Smooth muscle cell (in vitro differentiated cells): ENCODE results near the gene RB1. TPM values are rescaled to one million over a fixed set of nuclear protein-coding genes. Genes with fewer than 3 reads are reported as not detected.
"Not testable (repeated sequence)": the region's sequence is repeated elsewhere in the genome, so short reads cannot be mapped to it uniquely, and the experiment has no call there.

Source experiments
- DNase-seq: peaks from one replicate; lab custom pipeline; 2025; ENCODE audit not compliant: unreplicated experiment; lab: John Stamatoyannopoulos, UW
- H2AFZ ChIP-seq: fragments of 200-600 bp; sonication (generic); 2 replicates; pipeline ENCODE4 v1.6.0; 2016; ENCODE audit warnings: antibody characterized with exemption, low read depth, mild to moderate bottlenecking
- H3F3A ChIP-seq: fragments of 200-600 bp; sonication (generic); 2 replicates; pipeline ENCODE4 v1.6.0; 2017; ENCODE audit warnings: antibody characterized with exemption, low read depth
- H3K27ac ChIP-seq: fragments of 200-600 bp; sonication (generic); 2 replicates; pipeline ENCODE4 v1.5.1; 2016; ENCODE audit warnings: low read depth, mild to moderate bottlenecking
- H3K27me3 ChIP-seq: fragments of 200-600 bp; sonication (generic); 2 replicates; pipeline ENCODE4 v1.6.1; 2016; ENCODE audit warnings: low read depth, mild to moderate bottlenecking
- H3K36me3 ChIP-seq: fragments of 200-600 bp; sonication (generic); 2 replicates; pipeline ENCODE4 v1.5.1; 2016; ENCODE audit warnings: low read depth
- H3K4me1 ChIP-seq: fragments of 200-600 bp; sonication (generic); 2 replicates; pipeline ENCODE4 v1.5.1; 2016; ENCODE audit warnings: low read depth
- H3K4me2 ChIP-seq: fragments of 200-600 bp; sonication (generic); 2 replicates; pipeline ENCODE4 v1.6.0; 2016; ENCODE audit warnings: mild to moderate bottlenecking
- H3K4me3 ChIP-seq: fragments of 200-600 bp; sonication (generic); 2 replicates; pipeline ENCODE4 v1.5.1; 2016; ENCODE audit warnings: mild to moderate bottlenecking
- H3K79me2 ChIP-seq: fragments of 200-600 bp; sonication (generic); 2 replicates; pipeline ENCODE4 v1.6.0; 2016; ENCODE audit warnings: low read depth, mild to moderate bottlenecking
- H3K9ac ChIP-seq: fragments of 200-600 bp; sonication (generic); 2 replicates; pipeline ENCODE4 v1.6.0; 2016; ENCODE audit warnings: low read depth
- H3K9me3 ChIP-seq: fragments of 200-600 bp; sonication (generic); replicated peaks from 2 replicates; pipeline ENCODE4 v1.5.1; 2016; ENCODE audit warnings: low read depth
- H4K20me1 ChIP-seq: fragments of 200-600 bp; sonication (generic); 2 replicates; pipeline ENCODE4 v1.6.0; 2016; ENCODE audit warnings: low read depth
- WGBS: methylation state at CpG from one replicate; pipeline ENCODE4 v1.1.7; 2016; ENCODE audit warnings: low lambda C conversion rate; 5-methylcytosine and 5-hydroxymethylcytosine counted together
- polyA plus RNA-seq: library from polyadenylated mRNA; unstranded; fragments of >200 nt; fragmentation: Nextera tagmentation; extraction: Ambion mirVana; gene quantifications from 2 replicates; pipeline ENCODE4 v1.2.1, GENCODE V29; 2016
- total RNA-seq: library from RNA; depleted of rRNA; stranded (reverse); fragments of >200 nt; gene quantifications from 2 replicates; pipeline ENCODE4 v1.2.3, GENCODE V29; 2014
- TF ChIP-seq, protein P1 (sequence below): fragments of 200-600 bp; sonication (generic); IDR thresholded peaks from 2 replicates; pipeline ENCODE4 v1.5.1; 2017; ENCODE audit warnings: borderline replicate concordance, mild to moderate bottlenecking, antibody characterized with exemption; ENCODE audit not compliant: insufficient read depth, poor library complexity, severe bottlenecking

The RB1 gene
- total and polyA plus RNA-seq, 2 experiments from 2014 or later, result 12.5 to 40.2 TPM

DNA sequence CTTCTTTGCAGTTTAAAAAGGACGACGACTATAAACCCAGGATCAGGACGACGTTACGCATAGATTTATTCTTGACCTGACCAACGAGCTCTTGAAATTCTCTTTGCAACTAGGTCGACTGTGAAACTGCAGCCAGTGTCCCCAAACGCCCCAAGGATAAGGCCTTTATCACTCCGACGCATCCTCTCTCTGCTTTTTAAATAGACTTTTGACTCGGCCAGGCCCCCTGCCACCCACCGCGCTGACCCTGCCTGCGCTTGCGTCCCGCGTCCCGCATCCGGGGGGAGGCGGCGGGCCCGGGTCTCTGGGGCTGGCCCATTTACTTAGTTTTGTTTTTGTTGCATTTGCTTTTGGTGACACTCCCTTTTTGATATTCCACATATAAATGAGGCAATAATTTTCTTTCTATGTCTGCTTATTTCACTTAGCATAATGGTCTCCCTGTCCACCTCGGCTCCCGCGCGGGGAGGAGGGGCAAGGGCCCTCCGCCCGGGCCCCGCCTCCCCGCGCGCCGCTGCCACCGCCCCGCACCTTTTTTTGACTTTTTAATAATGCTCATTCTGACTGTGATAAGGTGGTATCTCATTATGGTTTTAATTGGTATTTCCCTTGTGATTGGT is 17.4 kb downstream of the RB1 start:
- no peak overlapping the region for H3K9ac ChIP-seq
- peaks cover 3% of the 10 kb centered on the region for H3K36me3 ChIP-seq
- no peak overlapping the region for H3K4me2 ChIP-seq
- H3K27ac ChIP-seq, result no peak overlapping the region
- H3K79me2 ChIP-seq, result peaks cover 6% of the 10 kb centered on the region
- TF ChIP-seq, protein P1, sequence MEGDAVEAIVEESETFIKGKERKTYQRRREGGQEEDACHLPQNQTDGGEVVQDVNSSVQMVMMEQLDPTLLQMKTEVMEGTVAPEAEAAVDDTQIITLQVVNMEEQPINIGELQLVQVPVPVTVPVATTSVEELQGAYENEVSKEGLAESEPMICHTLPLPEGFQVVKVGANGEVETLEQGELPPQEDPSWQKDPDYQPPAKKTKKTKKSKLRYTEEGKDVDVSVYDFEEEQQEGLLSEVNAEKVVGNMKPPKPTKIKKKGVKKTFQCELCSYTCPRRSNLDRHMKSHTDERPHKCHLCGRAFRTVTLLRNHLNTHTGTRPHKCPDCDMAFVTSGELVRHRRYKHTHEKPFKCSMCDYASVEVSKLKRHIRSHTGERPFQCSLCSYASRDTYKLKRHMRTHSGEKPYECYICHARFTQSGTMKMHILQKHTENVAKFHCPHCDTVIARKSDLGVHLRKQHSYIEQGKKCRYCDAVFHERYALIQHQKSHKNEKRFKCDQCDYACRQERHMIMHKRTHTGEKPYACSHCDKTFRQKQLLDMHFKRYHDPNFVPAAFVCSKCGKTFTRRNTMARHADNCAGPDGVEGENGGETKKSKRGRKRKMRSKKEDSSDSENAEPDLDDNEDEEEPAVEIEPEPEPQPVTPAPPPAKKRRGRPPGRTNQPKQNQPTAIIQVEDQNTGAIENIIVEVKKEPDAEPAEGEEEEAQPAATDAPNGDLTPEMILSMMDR, result no peak
- H3K4me3 ChIP-seq, result no peak overlapping the region
- peaks cover 7% of the 10 kb centered on the region for H4K20me1 ChIP-seq
- no peak for DNase-seq
- no peak overlapping the region for H2AFZ ChIP-seq
- no peaks in the 10 kb centered on the region for H3F3A ChIP-seq
- H3K4me1 ChIP-seq, result no peaks in the 10 kb centered on the region
- WGBS, result over 99% methylated on average over 35 of the region's 35 CpGs
- no peaks in the 10 kb centered on the region for H3K27me3 ChIP-seq
- peaks cover 4% of the 10 kb centered on the region for H3K9me3 ChIP-seq

DNA sequence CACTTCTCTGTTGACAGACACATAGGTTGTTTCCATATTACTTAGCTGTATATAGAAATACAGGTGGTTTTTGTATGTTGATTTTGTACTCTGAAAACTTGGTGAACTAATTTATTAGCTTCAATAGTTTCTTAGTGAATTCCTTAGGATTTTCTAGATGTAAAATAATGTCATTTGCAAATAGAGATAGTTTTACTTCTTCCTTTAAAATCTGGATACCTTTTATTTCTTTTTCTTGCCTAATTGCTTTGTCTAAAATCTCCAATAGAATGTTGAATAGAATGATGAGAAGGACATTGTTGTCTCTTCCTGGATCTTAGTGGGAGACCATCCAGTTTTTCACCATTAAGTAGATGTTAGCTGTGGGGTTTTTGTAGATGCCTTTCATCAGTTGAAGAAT is 18.7 kb downstream of the RB1 start:
- Histone ChIP-seq H4K20me1 (peaks cover 7% of the 10 kb centered on the region), H3K4me2 (no peak overlapping the region), H3K4me1 (no peaks in the 10 kb centered on the region), H3K27me3 (no peaks in the 10 kb centered on the region), H3K9me3 (peaks cover 4% of the 10 kb centered on the region), H3K4me3 (no peak overlapping the region), H3K79me2 (peaks cover 12% of the 10 kb centered on the region), H3K27ac (no peak overlapping the region), H2AFZ (no peak overlapping the region), H3F3A (no peaks in the 10 kb centered on the region), H3K9ac (no peak overlapping the region), H3K36me3 (peaks cover 3% of the 10 kb centered on the region)
- no peak for DNase-seq
- TF ChIP-seq, protein P1, result no peak

- no peak for DNase-seq
- Histone ChIP-seq H3K4me2 (no peak overlapping the region), H2AFZ (no peak overlapping the region), H3K79me2 (peaks cover 6% of the 10 kb centered on the region), H3K4me3 (no peak overlapping the region), H3K36me3 (no peaks in the 10 kb centered on the region), H3K9ac (no peak overlapping the region), H3K27me3 (no peaks in the 10 kb centered on the region), H4K20me1 (peaks cover 11% of the 10 kb centered on the region), H3K4me1 (no peaks in the 10 kb centered on the region), H3K9me3 (no peaks in the 10 kb centered on the region), H3F3A (no peaks in the 10 kb centered on the region), H3K27ac (no peak overlapping the region)
- TF ChIP-seq, protein P1, result no peak
- 93% methylated on average over 1 of the region's 1 CpG for WGBS
Observed at GRCh38 chr13:48333976-48334375, 30.4 kb downstream of the RB1 start.

- Histone ChIP-seq H3K36me3 (no peaks in the 10 kb centered on the region), H3K9me3 (no peaks in the 10 kb centered on the region), H3F3A (no peaks in the 10 kb centered on the region), H3K27me3 (no peaks in the 10 kb centered on the region), H3K79me2 (peaks cover 6% of the 10 kb centered on the region), H4K20me1 (peaks cover 11% of the 10 kb centered on the region), H3K4me1 (no peaks in the 10 kb centered on the region), H3K4me2 (no peak overlapping the region), H3K9ac (no peak overlapping the region), H3K4me3 (no peak overlapping the region), H3K27ac (no peak overlapping the region), H2AFZ (no peak overlapping the region)
- TF ChIP-seq, protein P1, result peak; percentile 54
- no peak for DNase-seq
- 86% methylated on average over 4 of the region's 4 CpGs for WGBS
Observed at GRCh38 chr13:48334534-48335127, 31.1 kb downstream of the RB1 start.

- H3K9me3 ChIP-seq, H3F3A ChIP-seq, H3K79me2 ChIP-seq, H3K4me1 ChIP-seq, H3K4me3 ChIP-seq, H3K9ac ChIP-seq, H3K36me3 ChIP-seq, H3K4me2 ChIP-seq, DNase-seq, H2AFZ ChIP-seq, H3K27me3 ChIP-seq, H3K27ac ChIP-seq: not testable (repeated sequence)
- H4K20me1 ChIP-seq, result peaks cover 10% of the 10 kb centered on the region
- WGBS, result 98% methylated on average over 11 of the region's 11 CpGs
Observed at GRCh38 chr13:48339198-48339597, 35.6 kb downstream of the RB1 start.
